HepG2 (cell line): ENCODE measurements around the gene PCDHGA10. TPM values are rescaled to one million over a fixed set of nuclear protein-coding genes. Genes with fewer than 3 reads are reported as not detected.
A peak's percentile ranks its signal among the peaks of the same experiment; 100 is the strongest.

Experiments used
- ATAC-seq: fragments of 200-7000 bp; cut with Tn5 transposase; 3 replicates; pipeline ENCODE4 v1.9.1; 2020; ENCODE audit warnings: mild to moderate bottlenecking, moderate library complexity
- BruUV-seq: library from RNA; stranded (reverse); fragments of 400-500 nt; replicated peaks from 2 replicates; lab custom pipeline; 2021; lab: Mats Ljungman, UMichigan
- CTCF ChIA-PET: fragments of 300-600 bp; formaldehyde crosslinking; extraction: SDS; loops from one replicate; lab custom pipeline; 2021; ENCODE audit warnings: low total read pairs, inconsistent platforms, low intra/inter-chr PET ratio; lab: Yijun Ruan, JAX
- POLR2A ChIA-PET: fragments of 350-600 bp; sonication (Branson Sonifier 250); formaldehyde crosslinking; loops from one replicate; lab custom pipeline; 2020; ENCODE audit warnings: antibody characterized with exemption, inconsistent platforms; lab: Yijun Ruan, JAX
- DNase-seq: peaks from one replicate; pipeline ENCODE4 v3.0.0-alpha.2; 2015; ENCODE audit warnings: low spot score
- FAIRE-seq: peaks from 3 replicates; lab custom pipeline; 2011; peaks lifted over from hg19 to GRCh38; lab: Jason Lieb, UNC
- H2AFZ ChIP-seq: one replicate; pipeline ENCODE4 v1.6.1; 2011; ENCODE audit warnings: low read length, inconsistent platforms
- H3K27ac ChIP-seq: fragments of 300-600 bp; 3 replicates; pipeline ENCODE4 v1.8.0; 2011; ENCODE audit warnings: mixed run types, mild to moderate bottlenecking, mixed read lengths, low read length, inconsistent platforms; ENCODE audit not compliant: insufficient read depth; ENCODE audit errors: extremely low read length
- H3K27me3 ChIP-seq, 2 experiments: fragments of 200-600 bp in 1 of 2; 2 replicates in 1 of 2; 3 replicates in 1 of 2; pipeline versions ENCODE4 v1.6.0 to v1.8.0; 2011; ENCODE audit warnings: low read length in 2 of 2, mild to moderate bottlenecking in 2 of 2, moderate library complexity in 2 of 2, inconsistent platforms in 1 of 2; ENCODE audit not compliant: insufficient read depth in 2 of 2, control insufficient read depth in 1 of 2
- H3K36me3 ChIP-seq, 2 experiments: fragments of 200-600 bp in 1 of 2; replicated peaks in 1 of 2; 2 replicates in 1 of 2; 3 replicates in 1 of 2; pipeline versions ENCODE4 v1.5.1 to v1.8.0; 2011; ENCODE audit warnings: low read length in 2 of 2, inconsistent platforms in 1 of 2; ENCODE audit not compliant: insufficient read depth in 2 of 2, control insufficient read depth in 1 of 2
- H3K4me1 ChIP-seq: 2 replicates; pipeline ENCODE4 v1.5.1; 2012; ENCODE audit warnings: low read length, inconsistent platforms; ENCODE audit not compliant: insufficient read depth
- H3K4me2 ChIP-seq: 2 replicates; pipeline ENCODE4 v1.6.0; 2011; ENCODE audit warnings: low read depth, low read length, inconsistent platforms
- H3K4me3 ChIP-seq, 3 experiments: fragments of 200-600 bp in 1 of 3; sonication (generic), shearing (Covaris generic) in 1 of 3; replicated peaks in 1 of 3; 2 replicates each; pipeline ENCODE4 v1.5.1; 2011 to 2016; ENCODE audit warnings: low read length in 3 of 3, inconsistent platforms in 2 of 3, low read depth in 2 of 3, mild to moderate bottlenecking in 2 of 3, control low read depth in 1 of 3, mixed read lengths in 1 of 3; ENCODE audit not compliant: insufficient read depth in 1 of 3
- H3K79me2 ChIP-seq: one replicate; pipeline ENCODE4 v1.6.1; 2011; ENCODE audit warnings: low read length, inconsistent platforms; ENCODE audit not compliant: insufficient read depth
- H3K9ac ChIP-seq: 2 replicates; pipeline ENCODE4 v1.6.0; 2011; ENCODE audit warnings: mild to moderate bottlenecking, low read depth, low read length, inconsistent platforms; ENCODE audit not compliant: insufficient read depth
- H3K9me3 ChIP-seq: 2 replicates; pipeline ENCODE4 v1.5.1; 2012; ENCODE audit warnings: mild to moderate bottlenecking, low read length
- H4K20me1 ChIP-seq: 2 replicates; pipeline ENCODE4 v1.6.0; 2011; ENCODE audit warnings: inconsistent platforms, mild to moderate bottlenecking, low read length, moderate library complexity; ENCODE audit not compliant: insufficient read depth
- BCL6 ChIP-seq: IDR thresholded peaks from 2 replicates; pipeline ENCODE4 v1.6.1; 2016; ENCODE audit warnings: missing genetic modification reagents, missing compliant biosample characterization
- CTCF ChIP-seq: sonication (generic); formaldehyde crosslinking; IDR thresholded peaks from 2 replicates; pipeline ENCODE4 v1.5.0; 2020; ENCODE audit warnings: mild to moderate bottlenecking, missing genetic modification reagents, moderate library complexity
- EHMT2 ChIP-seq: fragments of 200-600 bp; sonication (generic); IDR thresholded peaks from 2 replicates; pipeline ENCODE4 v1.7.0; 2017; ENCODE audit warnings: antibody characterized with exemption, low read depth, low read length, borderline replicate concordance
- GRHL1 ChIP-seq: sonication (generic); formaldehyde crosslinking; conservative IDR thresholded peaks from 2 replicates; pipeline ENCODE4 v1.8.0; 2022; ENCODE audit warnings: missing genetic modification reagents
- PAF1 ChIP-seq: IDR thresholded peaks from 2 replicates; pipeline ENCODE4 v1.6.1; 2016; ENCODE audit warnings: missing genetic modification reagents, missing compliant biosample characterization
- STAG1 ChIP-seq: sonication (generic); formaldehyde crosslinking; IDR thresholded peaks from 2 replicates; pipeline ENCODE4 v1.4.0; 2020; ENCODE audit warnings: missing genetic modification reagents
- TEAD3 ChIP-seq: optimal IDR thresholded peaks from 2 replicates; pipeline ENCODE3; 2016; ENCODE audit warnings: borderline replicate concordance
- THYN1 ChIP-seq: sonication (generic); formaldehyde crosslinking; IDR thresholded peaks from 2 replicates; pipeline ENCODE4 v1.8.1; 2023; ENCODE audit warnings: low read depth, mild to moderate bottlenecking, moderate library complexity, missing genetic modification reagents, borderline replicate concordance
- ZBTB49 ChIP-seq: sonication (generic); formaldehyde crosslinking; IDR thresholded peaks from 2 replicates; pipeline ENCODE4 v1.4.0; 2020; ENCODE audit warnings: missing genetic modification reagents, borderline replicate concordance
- ZFP36 ChIP-seq: fragments of 150-350 bp; IDR thresholded peaks from 2 replicates; pipeline ENCODE4 v1.6.1; 2018; ENCODE audit warnings: borderline replicate concordance, low read length, low read depth; ENCODE audit not compliant: partially characterized antibody
- ZNF275 ChIP-seq: sonication (generic); formaldehyde crosslinking; IDR thresholded peaks from 2 replicates; pipeline ENCODE4 v1.8.0; 2022; ENCODE audit warnings: missing genetic modification reagents, mild to moderate bottlenecking, inconsistent platforms, borderline replicate concordance
- ZNF549 ChIP-seq: sonication (generic); formaldehyde crosslinking; IDR thresholded peaks from 2 replicates; pipeline ENCODE4 v1.5.0; 2020; ENCODE audit warnings: missing genetic modification reagents
- WGBS: methylation state at CpG from one replicate; pipeline ENCODE4 v1.1.6; 2017; ENCODE audit warnings: low lambda C conversion rate; 5-methylcytosine and 5-hydroxymethylcytosine counted together
- in situ Hi-C: cut with HindIII; loops from 2 replicates; pipeline ENCODE4 v1.10.0; 2017; ENCODE audit warnings: low pct_unique_long_range_greater_than_20kb; ENCODE audit not compliant: extremely low pct_ligation_motif_present
- intact Hi-C: fragments of 100-400 bp; cut with micrococcal nuclease; formaldehyde crosslinking; loops from one replicate; pipeline ENCODE4 v1.10.0; 2022; ENCODE audit not compliant: unreplicated experiment
- polyA plus RNA-seq, 8 experiments: library from polyadenylated mRNA; depleted of rRNA in 3 of 8; stranded (reverse) in 7 of 8; unstranded in 1 of 8; fragments of >200 nt; fragmentation: Illumina TruSeq in 4 of 8; extraction: Trizol in 4 of 8; gene quantifications; 2 replicates each; pipeline versions ENCODE4 v1.2.1 to v1.2.3, GENCODE V29; 2011 to 2016; ENCODE audit warnings: low read depth in 4 of 8, missing spikeins in 1 of 8, mixed read lengths in 1 of 8; ENCODE audit not compliant: insufficient read depth in 1 of 8
- total RNA-seq, 5 experiments: library from RNA; depleted of rRNA; stranded (reverse); fragments of >200 nt; fragmentation: Illumina TruSeq; extraction: Trizol; gene quantifications; 2 replicates each; pipeline ENCODE4 v1.2.3, GENCODE V29; 2016; ENCODE audit warnings: low read depth in 1 of 5

The PCDHGA10 gene
- total and polyA plus RNA-seq, 2 of the 13 experiments (the other 11 are each of a cell fraction or from before 2014, with no cell fraction given) = 0.04 to 0.18 TPM

- Histone ChIP-seq H3K36me3 (no peaks in the 10 kb centered on the region), H3K27me3 (no peaks in the 10 kb centered on the region; a peak in 1 of 5 replicates), H3K4me3 (no peak within 1 kb of the TSS), H2AFZ (no peak within 1 kb of the TSS), H3K79me2 (no peaks in the 10 kb centered on the region), H3K27ac (no peak within 1 kb of the TSS), H3K9ac (no peak within 1 kb of the TSS), H3K4me2 (no peak within 1 kb of the TSS), H4K20me1 (no peaks in the 10 kb centered on the region), H3K9me3 (peaks cover 13% of the 10 kb centered on the region; the same call in 1 of the 2 replicates), H3K4me1 (no peaks in the 10 kb centered on the region)
- POLR2A ChIA-PET = no interaction called here
- no peak for TF ChIP-seq TEAD3 (CRISPR knock-in tag)
- no peak for TF ChIP-seq ZFP36
- peak; percentile 22 for TF ChIP-seq CTCF (CRISPR knock-in tag)
- no peak for TF ChIP-seq ZBTB49 (CRISPR knock-in tag)
- no peak for TF ChIP-seq THYN1 (CRISPR knock-in tag)
- TF ChIP-seq ZNF549 (CRISPR knock-in tag) = no peak
- TF ChIP-seq GRHL1 (CRISPR knock-in tag) = no peak
- TF ChIP-seq STAG1 = peak; percentile 26; the same call in 1 of the 2 replicates
- TF ChIP-seq ZNF275 (CRISPR knock-in tag) = no peak
- TF ChIP-seq BCL6 (CRISPR knock-in tag) = no peak
- no peak for TF ChIP-seq PAF1
- TF ChIP-seq EHMT2 = no peak
- WGBS = 79% methylated on average over 27 of the region's 27 CpGs
- in situ Hi-C loops (no loop called here), intact Hi-C loops (no loop called here)
- no peak for DNase-seq
- FAIRE-seq = no peak
- CTCF ChIA-PET = no interaction called here
- ATAC-seq = no peak
- BruUV-seq = no TSS peak
These were observed 10.1 kb upstream of the PCDHGA10 start, which contains the start of gene PCDHGA9 for GRCh38 chr5:141402553-141403243. PCDHGA9 (plus strand) TSS chr5:141402778; CDS start chr5:141402953, 175 bp downstream.
